ENCODE results near the gene MAP3K9. TPM values are rescaled to one million over a fixed set of nuclear protein-coding genes. Genes with fewer than 3 reads are reported as not detected.

Gene MAP3K9
- total RNA-seq: under 1 TPM in 3 of 4 donors, not detected in 1; under 0.01 to 0.38 (median 0.16) TPM

GRCh38 chr14:70809225-70810219, at the start of gene MAP3K9:
MAP3K9 (minus strand) TSS chr14:70809513; CDS start chr14:70809171, 342 bp downstream.
- TF ChIP-seq, protein P1, sequence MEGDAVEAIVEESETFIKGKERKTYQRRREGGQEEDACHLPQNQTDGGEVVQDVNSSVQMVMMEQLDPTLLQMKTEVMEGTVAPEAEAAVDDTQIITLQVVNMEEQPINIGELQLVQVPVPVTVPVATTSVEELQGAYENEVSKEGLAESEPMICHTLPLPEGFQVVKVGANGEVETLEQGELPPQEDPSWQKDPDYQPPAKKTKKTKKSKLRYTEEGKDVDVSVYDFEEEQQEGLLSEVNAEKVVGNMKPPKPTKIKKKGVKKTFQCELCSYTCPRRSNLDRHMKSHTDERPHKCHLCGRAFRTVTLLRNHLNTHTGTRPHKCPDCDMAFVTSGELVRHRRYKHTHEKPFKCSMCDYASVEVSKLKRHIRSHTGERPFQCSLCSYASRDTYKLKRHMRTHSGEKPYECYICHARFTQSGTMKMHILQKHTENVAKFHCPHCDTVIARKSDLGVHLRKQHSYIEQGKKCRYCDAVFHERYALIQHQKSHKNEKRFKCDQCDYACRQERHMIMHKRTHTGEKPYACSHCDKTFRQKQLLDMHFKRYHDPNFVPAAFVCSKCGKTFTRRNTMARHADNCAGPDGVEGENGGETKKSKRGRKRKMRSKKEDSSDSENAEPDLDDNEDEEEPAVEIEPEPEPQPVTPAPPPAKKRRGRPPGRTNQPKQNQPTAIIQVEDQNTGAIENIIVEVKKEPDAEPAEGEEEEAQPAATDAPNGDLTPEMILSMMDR (IDR thresholded peaks at IDR 0.05; ENCODE audit: low read depth): no peak

- TF ChIP-seq, protein P1 (IDR thresholded peaks at IDR 0.05; ENCODE audit: low read depth): no peak
Observed at GRCh38 chr14:70858641-70859040, 49.3 kb upstream of the MAP3K9 start.

- TF ChIP-seq, protein P1 (IDR thresholded peaks at IDR 0.05; ENCODE audit: low read depth): no peak
Observed at GRCh38 chr14:70857496-70857890, 48.2 kb upstream of the MAP3K9 start.

DNA sequence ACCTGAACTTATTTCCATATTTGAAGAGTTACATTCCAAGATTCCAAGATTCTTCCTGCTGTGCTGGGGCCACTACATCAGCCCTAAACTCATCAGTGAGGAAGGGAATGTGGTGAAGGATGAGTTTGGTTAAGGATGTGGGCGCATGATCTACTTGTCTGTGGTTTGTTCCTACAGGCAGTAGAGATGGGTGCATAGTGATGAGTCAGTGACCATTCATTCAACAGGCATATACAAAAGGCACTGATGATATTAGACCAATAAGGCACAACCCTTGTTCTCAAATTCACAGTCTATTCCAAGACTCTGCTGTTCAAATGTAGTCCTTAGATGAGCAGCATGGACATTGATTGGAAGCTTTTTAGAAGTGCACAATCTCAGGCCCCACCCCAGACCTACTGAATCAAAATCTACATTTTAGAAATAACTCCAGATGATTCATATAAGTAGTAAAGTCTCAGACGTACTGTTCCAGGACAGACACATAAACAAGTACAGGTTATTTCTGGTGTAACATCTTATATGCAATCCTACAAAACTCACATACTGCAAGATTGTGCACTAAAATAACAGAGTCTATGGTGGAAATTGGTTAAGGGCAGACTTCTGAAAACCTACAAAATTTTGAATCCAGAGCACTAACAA, 47.7 kb upstream of the MAP3K9 start:
- TF ChIP-seq, protein P1 (IDR thresholded peaks at IDR 0.05; ENCODE audit: low read depth): no peak

GRCh38 chr14:70855486-70855885, 46.2 kb upstream of the MAP3K9 start:
- TF ChIP-seq, protein P1 (IDR thresholded peaks at IDR 0.05; ENCODE audit: low read depth): no peak

DNA sequence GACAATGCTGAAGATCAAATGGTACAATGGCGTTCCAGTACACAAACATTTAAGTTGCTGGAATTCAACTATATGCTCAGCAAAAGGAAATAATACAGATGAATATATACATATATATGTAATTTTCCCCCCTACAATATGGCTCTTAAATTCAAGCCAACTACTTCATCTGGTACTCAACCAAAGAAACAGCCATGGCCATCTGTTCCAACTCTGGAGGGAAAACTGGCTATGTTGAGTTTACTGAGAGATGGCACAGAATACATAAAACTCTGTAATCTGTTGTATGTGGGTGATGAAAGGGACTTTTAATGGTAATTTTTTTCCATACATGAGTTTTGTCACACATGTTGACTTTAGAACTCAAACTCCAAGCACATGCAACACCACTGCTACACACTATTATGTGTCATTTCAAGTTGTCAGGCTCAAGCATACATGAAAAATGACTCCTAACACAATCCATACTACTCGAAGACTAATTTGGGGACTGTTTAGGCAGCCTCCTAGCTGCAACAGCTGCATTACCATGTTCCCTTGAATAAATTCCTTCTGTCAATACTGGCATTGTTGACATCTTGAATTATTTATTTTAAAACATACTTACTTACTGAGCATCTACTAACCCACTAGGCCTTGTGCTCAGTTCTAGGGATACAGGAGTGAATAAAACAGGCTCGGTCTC, 38.2 kb upstream of the MAP3K9 start:
- TF ChIP-seq, protein P1 (IDR thresholded peaks at IDR 0.05; ENCODE audit: low read depth): no peak

Measured in subcutaneous adipose tissue (tissue), 4 donors.